BJ (cell line): Measurements from ENCODE around the gene SLIT3. TPM values are rescaled to one million over a fixed set of nuclear protein-coding genes. Genes with fewer than 3 reads are reported as not detected.

Experiments used
- CTCF ChIA-PET: fragments of 350-600 bp; formaldehyde crosslinking; extraction: SDS; loops from one replicate; lab custom pipeline; 2021; ENCODE audit warnings: antibody characterized with exemption, inconsistent platforms; lab: Yijun Ruan, JAX
- POLR2A ChIA-PET: fragments of 300-600 bp; sonication (Branson Sonifier 250); formaldehyde crosslinking; extraction: SDS; loops from one replicate; lab custom pipeline; 2021; ENCODE audit warnings: antibody characterized with exemption; lab: Charles Lee
- DNase-seq: peaks from one replicate; pipeline ENCODE4 v3.0.0-alpha.2; 2011; ENCODE audit warnings: low read depth
- H3K27me3 ChIP-seq: 2 replicates; pipeline ENCODE4 v1.6.0; 2011; ENCODE audit warnings: low read length; ENCODE audit not compliant: control insufficient read depth, insufficient read depth
- H3K36me3 ChIP-seq: 2 replicates; pipeline ENCODE4 v1.5.1; 2011; ENCODE audit warnings: low read length; ENCODE audit not compliant: control insufficient read depth, insufficient read depth
- H3K4me3 ChIP-seq: 2 replicates; pipeline ENCODE4 v1.5.1; 2011; ENCODE audit warnings: low read depth, mild to moderate bottlenecking, control low read depth, low read length
- CTCF ChIP-seq: IDR thresholded peaks from 2 replicates; pipeline ENCODE4 v1.5.1; 2011; ENCODE audit warnings: low read depth, mild to moderate bottlenecking, control low read depth, inconsistent platforms, low read length, moderate library complexity; ENCODE audit not compliant: insufficient read depth
- polyA plus RNA-seq: library from polyadenylated mRNA; depleted of rRNA; stranded (reverse); fragments of >200 nt; gene quantifications from 2 replicates; pipeline ENCODE4 v1.2.3, GENCODE V29; 2011

The SLIT3 gene
- polyA plus RNA-seq, 1 experiment: 26.8 TPM

DNA sequence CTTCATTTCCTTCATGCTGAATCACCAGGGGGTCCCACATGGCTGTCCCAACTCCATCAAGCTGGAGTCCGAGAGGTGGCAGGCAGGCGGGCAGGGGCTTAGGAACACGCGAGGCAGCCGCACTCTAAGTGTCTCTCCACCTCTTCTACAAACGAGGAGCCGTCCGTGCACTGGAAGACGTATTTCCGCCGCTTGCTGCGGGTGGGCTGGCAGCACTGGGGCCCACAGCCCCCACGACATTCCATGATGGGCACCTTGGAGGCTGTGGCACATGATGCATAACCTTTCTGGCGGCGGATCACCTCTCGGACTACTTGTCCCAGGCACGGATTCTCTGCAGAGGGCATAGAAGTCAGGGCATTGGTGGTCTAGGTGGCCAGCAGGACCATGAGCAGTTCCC lies 634.6 kb downstream of the SLIT3 start:
- DNase-seq: no peak
- H3K4me3 ChIP-seq: no peak overlapping the region
- no peaks in the 10 kb centered on the region; the same call in 1 of the 2 replicates for H3K27me3 ChIP-seq
- CTCF ChIA-PET: interaction anchor here (1.9 kb wide), 1 partner anchor 14 kb away, joined by 7 read pairs; no protein-coding TSS in a partner anchor
- POLR2A ChIA-PET: no interaction called here
- no peak for TF ChIP-seq CTCF
- H3K36me3 ChIP-seq: no peaks in the 10 kb centered on the region; the same call in 1 of the 2 replicates

GRCh38 chr5:168663276-168664004 lies 637.5 kb downstream of the SLIT3 start:
- CTCF ChIA-PET: interaction anchor here (1.0 kb wide), 1 partner anchor 16 kb away, joined by 3 read pairs; no protein-coding TSS in a partner anchor

DNA sequence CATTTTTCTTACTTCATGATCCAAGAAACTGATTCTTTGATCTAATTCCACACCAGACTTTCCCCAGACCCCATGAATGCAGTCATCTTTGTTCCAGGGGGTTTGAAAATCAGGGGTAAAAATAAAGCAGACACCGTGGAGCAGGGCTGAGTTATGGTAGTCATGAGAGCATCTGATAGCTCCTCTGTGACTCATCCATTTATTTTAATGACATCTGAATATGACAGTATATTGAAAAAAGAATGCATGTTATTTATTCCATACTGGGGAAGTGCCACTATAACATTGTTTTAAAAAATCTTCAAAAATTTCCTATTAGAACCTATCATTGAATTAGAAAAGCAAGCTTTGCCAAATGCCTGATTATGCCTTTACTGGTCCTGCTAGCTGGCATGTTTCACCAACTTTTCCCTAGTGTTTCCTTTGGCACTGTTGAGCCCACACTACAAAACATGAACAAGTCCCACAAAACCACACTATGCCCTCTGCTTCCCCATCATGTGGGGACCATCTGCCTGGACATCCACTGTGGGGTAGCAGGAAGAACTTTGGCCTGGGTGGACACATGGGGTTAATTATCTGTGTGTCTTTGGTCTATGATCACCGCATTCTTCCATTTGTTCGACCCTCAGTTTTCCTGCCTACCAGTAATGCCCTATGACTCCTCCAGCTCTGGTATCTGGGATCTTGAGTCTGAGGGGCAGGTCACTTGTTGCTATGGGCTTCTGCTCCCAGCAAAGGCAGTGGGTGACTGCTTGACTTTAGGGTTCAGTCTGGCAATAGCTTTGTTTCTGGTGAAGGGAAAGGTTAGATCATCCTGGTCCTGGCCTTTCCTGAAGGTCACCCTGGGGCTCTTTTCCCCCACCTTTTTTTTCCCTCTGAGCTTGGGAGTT lies 639.1 kb downstream of the SLIT3 start:
- POLR2A ChIA-PET: no interaction called here
- CTCF ChIA-PET: interaction anchor here (0.6 to 1.2 kb wide), 2 partner anchors 10 to 16 kb away, joined by 3 read pairs; no protein-coding TSS in a partner anchor

More at GRCh38 chr5:168663276-168664004, 637.5 kb downstream of the SLIT3 start:
- POLR2A ChIA-PET: no interaction called here
- no peak overlapping the region for H3K4me3 ChIP-seq
- no peaks in the 10 kb centered on the region; the same call in 1 of the 2 replicates for H3K27me3 ChIP-seq
- H3K36me3 ChIP-seq: no peaks in the 10 kb centered on the region; the same call in 1 of the 2 replicates
- no peak for TF ChIP-seq CTCF
- no peak for DNase-seq

GRCh38 chr5:168660691-168661090 lies 640.2 kb downstream of the SLIT3 start:
- POLR2A ChIA-PET: no interaction called here
- TF ChIP-seq CTCF: no peak
- DNase-seq: no peak
- Histone ChIP-seq H3K27me3 (no peaks in the 10 kb centered on the region; the same call in 1 of the 2 replicates), H3K36me3 (no peaks in the 10 kb centered on the region; the same call in 1 of the 2 replicates), H3K4me3 (no peak overlapping the region)
- CTCF ChIA-PET: interaction anchor here (1.2 kb wide), 1 partner anchor 12 kb away, joined by 3 read pairs; no protein-coding TSS in a partner anchor

More for the DNA sequence above, 639.1 kb downstream of the SLIT3 start:
- no peak for TF ChIP-seq CTCF
- H3K27me3 ChIP-seq: no peaks in the 10 kb centered on the region; the same call in 1 of the 2 replicates
- H3K4me3 ChIP-seq: no peak overlapping the region
- H3K36me3 ChIP-seq: no peaks in the 10 kb centered on the region; the same call in 1 of the 2 replicates
- no peak for DNase-seq
